NCI-H1930 (cell line): ENCODE measurements around the gene SGMS1.

ENCODE experiments used
- DNase-seq, 2 experiments: peaks; one replicate each; lab custom pipeline; 2025; lab: John Stamatoyannopoulos, UW

The SGMS1 gene

DNA sequence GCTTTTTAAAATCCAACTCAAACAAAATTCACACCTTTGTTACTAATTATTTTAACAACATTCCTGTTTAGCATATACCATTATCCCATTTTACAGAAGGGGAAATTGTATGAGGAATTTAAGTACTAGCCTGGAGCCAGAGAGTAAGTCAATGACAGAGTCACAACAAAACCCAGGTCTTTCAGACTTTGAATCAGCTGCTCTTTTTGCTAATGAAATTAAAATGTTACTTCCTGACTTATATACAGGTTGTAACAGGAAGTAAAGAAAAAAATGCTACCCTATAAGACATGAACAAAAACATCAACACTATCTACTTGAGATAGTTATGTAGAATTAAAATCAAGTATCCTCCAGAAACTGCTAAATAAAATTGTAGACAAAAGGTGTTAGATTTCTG lies 289.9 kb downstream of the SGMS1 start:
- no peak for DNase-seq

- DNase-seq = no peak
Measured at GRCh38 chr10:50332108-50332842, 291.5 kb downstream of the SGMS1 start.

DNA sequence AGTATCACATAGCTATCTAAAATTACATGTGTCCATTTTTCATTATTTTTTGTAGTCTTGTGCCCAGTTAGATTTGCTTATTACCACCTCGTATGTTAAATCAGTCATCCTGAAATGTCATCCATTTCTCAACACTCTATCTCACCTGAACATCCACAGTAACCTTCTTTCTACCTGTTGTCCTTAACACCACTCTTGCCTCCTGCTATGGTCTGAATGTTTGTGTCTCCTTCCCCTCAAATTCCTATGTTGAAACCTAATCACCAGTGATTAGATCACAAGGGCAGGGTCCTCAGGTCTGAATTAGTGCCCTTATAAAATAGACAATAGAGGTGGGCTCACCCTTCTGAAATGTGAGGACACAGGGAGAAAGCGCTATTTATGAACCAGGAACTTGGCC lies 292.3 kb downstream of the SGMS1 start:
- no peak for DNase-seq

DNA sequence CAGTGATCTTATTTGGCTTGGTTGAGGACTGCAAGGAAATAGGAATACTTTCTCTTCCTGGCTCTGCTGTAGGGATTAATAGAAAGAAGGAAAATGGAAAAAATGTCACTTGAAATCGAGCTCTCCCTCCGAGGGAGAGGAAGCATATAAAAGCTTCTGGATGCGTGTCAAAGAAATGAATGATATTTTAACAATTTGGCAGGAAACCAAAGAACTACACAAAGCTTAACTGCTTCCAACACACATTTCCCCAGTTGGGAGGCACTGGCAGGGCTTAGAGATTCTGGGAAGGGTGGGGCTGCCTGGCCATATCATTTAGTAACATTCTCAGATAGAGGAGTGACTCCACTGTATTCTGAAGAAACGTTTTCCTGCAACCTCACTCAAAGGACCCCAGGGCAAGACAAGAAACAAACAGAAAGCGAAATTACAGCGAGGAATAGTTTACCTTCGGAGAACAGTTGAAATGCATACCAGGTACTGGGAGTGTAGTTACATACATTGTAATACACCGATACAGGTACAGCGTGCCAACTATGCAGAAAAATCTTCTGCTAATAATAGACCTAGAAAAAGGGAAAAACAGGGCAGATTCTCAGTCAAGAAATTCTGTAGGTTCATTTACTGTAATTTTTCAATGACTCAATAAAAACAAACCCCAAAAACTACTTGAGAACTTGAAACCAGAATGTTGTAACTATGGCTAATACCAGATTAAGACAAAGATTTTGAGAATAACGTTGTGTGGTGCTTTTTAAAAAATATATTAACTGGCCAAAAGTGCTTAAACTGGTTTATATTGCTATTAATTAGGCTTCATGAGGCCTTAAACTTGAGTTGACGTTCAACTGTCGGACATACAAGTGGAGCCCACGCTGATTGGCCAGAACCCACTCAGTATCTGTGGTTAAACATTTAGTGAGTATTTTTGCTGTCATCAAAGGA lies 296.7 kb downstream of the SGMS1 start:
- no peak for DNase-seq

- DNase-seq = no peak
Measured at GRCh38 chr10:50326172-50326555, 297.6 kb downstream of the SGMS1 start.

DNA sequence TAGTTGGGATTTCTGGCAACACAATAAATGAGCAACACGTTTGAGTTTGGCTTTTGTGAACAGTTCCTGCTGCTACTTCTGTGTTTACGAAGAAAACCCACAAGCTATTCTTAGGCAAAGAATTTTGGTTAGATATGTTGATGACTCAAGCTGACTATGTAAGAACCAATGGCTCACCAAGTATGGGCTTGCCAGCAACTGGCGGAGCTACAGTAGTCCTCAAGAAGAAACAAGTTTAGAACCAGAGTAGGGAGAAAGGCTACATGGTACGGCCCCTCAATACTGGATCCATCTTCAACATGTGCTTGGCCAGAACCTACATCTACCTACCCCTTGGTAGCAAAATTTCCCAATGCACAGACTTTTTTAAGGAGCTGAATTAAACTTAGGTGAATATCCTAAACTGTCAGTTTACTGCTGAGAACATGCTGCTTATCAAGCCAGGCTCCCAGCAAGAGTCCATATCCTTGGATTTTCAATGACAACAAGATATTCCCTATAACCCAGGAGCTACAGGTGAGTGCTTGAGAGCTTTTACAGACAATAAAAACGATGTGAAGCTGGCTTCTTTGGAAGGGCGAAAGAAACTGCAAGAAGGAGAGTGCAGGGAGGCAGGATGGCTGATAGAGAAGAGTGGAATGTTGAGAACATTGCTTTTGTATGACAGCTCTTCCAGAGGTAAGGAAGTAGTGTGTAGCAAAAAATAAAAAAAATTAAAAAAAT lies 298.1 kb downstream of the SGMS1 start:
- no peak for DNase-seq

DNA sequence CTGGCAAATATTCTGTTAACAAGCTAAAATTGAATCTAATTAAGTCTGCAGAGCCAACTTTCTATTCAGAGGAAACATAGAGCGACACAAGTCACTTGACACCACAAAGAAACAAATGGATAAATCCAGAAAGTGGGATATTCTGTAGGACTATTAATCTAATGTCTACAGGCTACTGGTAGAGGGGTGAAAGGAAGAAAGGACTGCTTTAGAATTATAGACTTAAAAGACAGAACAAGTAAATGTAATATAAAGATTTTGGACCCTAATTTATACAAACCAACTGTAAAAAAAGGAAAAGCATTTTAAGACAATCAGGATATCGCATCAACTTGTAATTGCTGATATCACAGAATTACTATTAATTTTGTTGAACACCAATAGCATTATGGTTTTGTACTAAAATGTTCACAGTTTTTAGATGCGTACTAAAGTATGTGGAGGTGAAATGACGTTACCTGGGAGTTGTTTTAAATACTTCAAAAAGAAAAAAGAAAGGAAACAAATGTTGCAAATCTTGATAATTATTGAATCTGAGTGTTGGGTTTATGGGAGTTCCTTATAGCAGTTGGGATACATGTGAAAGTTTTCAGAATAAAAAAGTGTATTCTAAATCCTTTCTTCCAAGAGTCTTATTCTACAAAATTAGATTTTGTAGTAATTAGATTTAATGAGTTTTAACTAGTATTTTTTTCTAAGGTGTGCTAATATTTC lies 298.9 kb downstream of the SGMS1 start:
- no peak for DNase-seq

GRCh38 chr10:50324046-50324445 lies 299.7 kb downstream of the SGMS1 start:
- DNase-seq = no peak

DNA sequence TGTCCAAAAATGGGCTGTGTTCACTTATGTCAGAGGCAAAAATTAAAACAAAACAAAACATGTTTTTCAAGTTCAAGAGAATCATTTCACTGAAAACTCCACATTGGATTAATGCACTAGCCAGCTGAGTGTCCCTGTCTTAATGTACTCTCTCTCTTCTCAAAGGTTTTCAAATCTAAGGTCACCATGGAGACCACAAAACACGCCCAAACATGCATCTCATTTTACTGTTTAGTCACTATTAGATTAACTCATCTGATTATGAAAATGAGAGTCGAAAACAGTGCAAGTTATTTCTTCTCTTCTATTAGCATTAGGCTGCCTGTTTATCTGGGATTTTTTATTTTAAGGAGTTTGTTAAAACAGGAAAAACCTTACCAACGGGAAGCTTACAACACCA lies 301.7 kb downstream of the SGMS1 start:
- DNase-seq = no peak

GRCh38 chr10:50318129-50318528 lies 305.6 kb downstream of the SGMS1 start:
- DNase-seq = no peak

DNA sequence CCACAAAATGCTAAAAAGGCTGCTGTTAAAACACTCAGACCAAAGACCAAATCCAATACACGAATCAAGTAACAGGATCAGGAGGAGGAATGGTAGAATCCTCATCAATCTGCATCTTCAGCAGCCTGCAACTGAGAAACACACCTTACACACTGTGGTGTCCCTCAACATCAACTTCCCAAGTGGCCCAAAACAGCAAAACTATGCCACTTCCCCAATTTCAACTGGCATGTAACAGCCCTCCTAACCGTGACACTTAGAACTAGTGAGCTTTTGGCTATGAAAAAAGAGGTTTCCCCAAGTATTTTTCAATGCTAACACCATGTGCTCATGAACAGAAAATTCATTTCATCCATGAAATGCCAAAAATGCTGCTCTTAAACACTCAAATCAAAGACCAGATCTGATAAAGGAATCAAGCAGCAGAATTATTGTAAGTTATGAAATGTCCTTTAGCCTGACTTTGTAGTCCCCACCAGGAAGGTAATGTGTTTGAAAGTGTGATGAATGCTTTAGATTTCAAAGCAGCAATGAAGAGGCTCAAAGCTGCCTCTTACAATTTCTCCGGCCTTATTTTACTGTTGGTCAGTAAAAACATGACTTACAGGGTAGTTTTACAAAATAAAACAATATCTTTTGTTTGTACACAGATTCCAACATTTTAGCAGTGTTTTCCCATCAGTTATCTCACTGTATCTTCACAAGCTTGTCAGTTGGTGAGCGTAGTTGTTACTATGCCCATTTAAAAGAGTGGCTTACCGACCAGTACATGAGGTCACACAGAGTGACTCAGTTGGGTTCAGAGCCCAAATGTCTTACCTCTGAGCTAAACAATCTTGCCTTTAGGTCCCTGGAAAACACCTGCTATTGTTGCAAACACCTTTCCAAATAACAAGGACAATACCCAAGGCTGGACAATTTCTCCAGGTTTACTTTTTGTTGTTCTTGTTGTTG lies 306.8 kb downstream of the SGMS1 start:
- DNase-seq = no peak

DNA sequence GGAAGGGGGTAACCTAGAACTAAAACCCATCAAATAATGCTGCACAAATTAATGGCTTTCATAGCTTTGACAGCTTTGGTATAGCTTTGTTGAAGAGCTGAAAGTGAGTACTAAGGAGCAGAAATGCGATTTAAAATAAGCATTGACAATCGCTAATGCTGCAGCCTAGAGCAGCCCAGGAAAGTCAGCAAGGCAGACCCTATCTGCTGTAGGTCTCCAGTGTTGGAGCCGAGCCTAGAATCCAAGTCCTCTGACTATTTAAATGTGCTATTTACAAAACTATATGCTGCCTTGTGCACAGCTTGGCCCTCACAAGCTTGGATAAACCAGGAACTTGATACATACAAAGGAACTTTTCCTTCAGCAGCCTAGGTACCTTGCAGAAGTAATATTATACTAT lies 307.6 kb downstream of the SGMS1 start:
- DNase-seq = no peak

DNA sequence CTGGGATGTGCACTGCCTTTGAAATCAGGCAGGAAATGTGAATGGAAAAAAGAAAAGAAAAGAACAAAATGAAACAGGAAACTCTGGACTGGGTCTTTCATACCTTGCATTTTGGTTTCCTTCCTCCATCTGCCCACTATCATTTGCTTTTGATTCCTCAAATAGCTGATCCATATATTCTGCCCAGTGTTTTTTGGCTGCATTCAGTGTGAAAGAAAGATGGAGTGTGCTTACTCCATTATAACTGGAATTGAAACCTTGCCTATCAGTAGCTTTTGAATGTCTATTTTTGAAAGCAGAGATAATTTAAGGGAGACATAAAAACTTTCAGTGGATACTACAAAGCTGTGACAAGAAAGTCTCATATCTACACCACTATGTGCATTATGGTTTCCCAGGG lies 308.3 kb downstream of the SGMS1 start:
- DNase-seq = no peak

- no peak for DNase-seq
Measured at GRCh38 chr10:50314169-50315071, 309.3 kb downstream of the SGMS1 start.

GRCh38 chr10:50312464-50313437 lies 311.0 kb downstream of the SGMS1 start:
- DNase-seq = no peak

DNA sequence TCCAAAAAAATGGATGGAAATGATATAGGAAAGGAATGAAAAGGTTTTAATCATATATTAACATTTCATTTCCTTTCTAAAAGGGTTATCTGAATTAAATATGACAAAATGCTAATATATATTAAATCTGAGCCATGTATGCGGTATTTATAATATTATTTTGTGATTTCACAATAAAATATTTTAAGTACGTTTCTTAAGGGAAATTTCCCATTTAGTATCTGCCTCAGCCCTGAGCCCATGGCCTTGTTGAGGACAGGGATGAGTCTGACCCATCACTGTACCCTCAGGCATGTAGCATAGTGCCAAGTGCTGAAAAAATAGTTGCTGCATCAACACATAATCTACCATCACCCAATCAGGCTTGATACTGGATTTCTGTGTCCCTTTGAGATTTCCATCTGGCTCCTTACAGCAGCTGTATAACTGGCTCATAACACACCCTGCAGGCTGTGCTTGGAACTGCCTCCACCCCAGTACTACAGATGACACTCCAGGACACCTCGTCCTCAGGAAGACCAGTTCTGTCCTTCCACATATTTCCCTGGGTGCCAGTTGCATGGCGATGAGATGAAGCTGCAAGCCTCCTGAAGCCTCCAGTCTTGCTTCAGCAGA lies 313.1 kb downstream of the SGMS1 start:
- no peak for DNase-seq

DNA sequence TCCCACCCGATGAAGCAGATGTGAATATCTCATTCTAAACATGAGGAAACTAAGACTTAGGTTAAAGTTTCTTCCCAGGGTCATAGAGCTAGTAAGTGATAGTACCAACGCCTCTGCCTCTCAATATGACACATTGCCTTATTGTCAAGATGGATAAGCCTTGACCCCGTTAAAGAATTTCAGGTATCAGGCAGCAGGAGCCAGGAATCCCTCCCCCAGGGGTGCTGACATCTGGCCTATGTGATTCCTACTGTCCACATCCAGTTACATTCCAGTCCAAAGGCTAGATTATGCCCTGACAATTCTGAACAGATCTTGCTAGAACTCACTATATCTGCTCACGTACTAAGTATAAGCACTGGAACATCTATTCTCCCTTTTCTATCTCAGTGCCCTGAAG lies 314.4 kb downstream of the SGMS1 start:
- no peak for DNase-seq

GRCh38 chr10:50304660-50305059 lies 319.1 kb downstream of the SGMS1 start:
- no peak for DNase-seq
